ENCODE measurements around the gene SULT1C4. TPM values are rescaled to one million over a fixed set of nuclear protein-coding genes. Genes with fewer than 3 reads are reported as not detected.

SULT1C4 gene
- total and polyA plus RNA-seq, 2 of the 8 experiments (the other 6 are each of a cell fraction or from before 2014, with no cell fraction given): 1.5 to 2.1 TPM

- no peak overlapping the region for H3K27ac ChIP-seq (ENCODE audit: low read depth, low read length)
- H3K14ac ChIP-seq (ENCODE audit: insufficient read length): no peak overlapping the region
- no peak overlapping the region for H3K9ac ChIP-seq (replicated peaks in 1 of 4; ENCODE audit: extremely low read depth in 1 of 4, low read depth in 3 of 4, low read length in 3 of 4)
- no peaks in the 10 kb centered on the region for H3K79me1 ChIP-seq (ENCODE audit: low read depth, low read length)
- H4K91ac ChIP-seq (replicated peaks; ENCODE audit: insufficient read length, low read length): no peak overlapping the region
- ChIA-PET POLR2A (ENCODE audit: partially characterized antibody) (interaction anchor here (1.2 kb wide), 1 partner anchor 26 kb away, joined by 4 read pairs; no protein-coding TSS in a partner anchor), CTCF (ENCODE audit: partially characterized antibody) (interaction anchor here (1.4 to 1.5 kb wide), 2 partner anchors 34 to 215 kb away, joined by 3 to 4 read pairs; no protein-coding TSS in a partner anchor)
- H2BK20ac ChIP-seq (ENCODE audit: low read length): no peak overlapping the region
- no peak overlapping the region for H3K23ac ChIP-seq (ENCODE audit: insufficient read length)
- H3K27me3 ChIP-seq (replicated peaks in 1 of 4; ENCODE audit: control insufficient read depth in 3 of 4, extremely low read depth in 1 of 4, insufficient read depth in 3 of 4, low read length in 3 of 4): no peaks in the 10 kb centered on the region
- H2AFZ ChIP-seq (ENCODE audit: low read length): no peak overlapping the region
- no peak overlapping the region for H3K56ac ChIP-seq (replicated peaks; ENCODE audit: insufficient read length, low read depth, low read length)
- H2BK12ac ChIP-seq (ENCODE audit: low read depth, low read length): no peak overlapping the region
- no peaks in the 10 kb centered on the region for H3K23me2 ChIP-seq (ENCODE audit: low read depth, low read length)
- FAIRE-seq: no peak
- peaks cover 0 to 3% (median 0%) of the 10 kb centered on the region in 4 experiments; a peak in 2 of 7 replicates for H3K4me1 ChIP-seq (replicated peaks in 1 of 4; ENCODE audit: control insufficient read depth in 3 of 4, insufficient read depth in 4 of 4, low read length in 3 of 4)
- H3K79me2 ChIP-seq (ENCODE audit: control insufficient read depth in 1 of 2, insufficient read depth in 2 of 2, low read length in 2 of 2): no peaks in the 10 kb centered on the region
- no peak overlapping the region for H4K8ac ChIP-seq (ENCODE audit: extremely low read depth, insufficient read depth, low read length)
- H3K4me2 ChIP-seq (ENCODE audit: insufficient read depth in 1 of 2, low read depth in 2 of 2, low read length in 2 of 2): no peak overlapping the region
- WGBS, 2 experiments (ENCODE audit: extremely low coverage in 1 of 2, insufficient coverage in 1 of 2, insufficient read length in 1 of 2, insufficient replicate concordance in 2 of 2, low coverage in 1 of 2, low lambda C conversion rate in 2 of 2, missing lambda C conversion rate in 1 of 2): 94% methylated on average over 2 of the region's 2 CpGs; no CpG with 5 or more reads in 1 of the 2 experiments
- H3K9me3 ChIP-seq (ENCODE audit: insufficient read depth in 2 of 2, low read depth in 1 of 2, low read length in 1 of 2): no peaks in the 10 kb centered on the region
- no peak overlapping the region for H2BK15ac ChIP-seq (ENCODE audit: low read length)
- H3K36me3 ChIP-seq (ENCODE audit: control insufficient read depth in 2 of 4, insufficient read depth in 4 of 4, low read length in 3 of 4): no peaks in the 10 kb centered on the region
- no peak overlapping the region for H2BK5ac ChIP-seq (ENCODE audit: low read depth, low read length)
- no peak overlapping the region for H3K18ac ChIP-seq (ENCODE audit: extremely low read depth, low read length)
- H3K4ac ChIP-seq (replicated peaks; ENCODE audit: insufficient read length, low read depth, low read length): no peak overlapping the region
- no peak overlapping the region for H2AK5ac ChIP-seq (ENCODE audit: low read depth, low read length)
- no peak overlapping the region for H3K4me3 ChIP-seq (ENCODE audit: extremely low read depth in 1 of 4, insufficient read depth in 2 of 4, low read depth in 3 of 4, low read length in 4 of 4)
- H4K20me1 ChIP-seq (replicated peaks in 1 of 2; ENCODE audit: control insufficient read depth in 1 of 2, insufficient read depth in 2 of 2, low read length in 2 of 2): no peaks in the 10 kb centered on the region
- no peak overlapping the region for H4K5ac ChIP-seq (ENCODE audit: insufficient read length, low read depth, low read length)
- no peak for DNase-seq (ENCODE audit: low read depth in 1 of 2, low spot score in 2 of 2)
- H2BK120ac ChIP-seq (replicated peaks; ENCODE audit: low read depth, low read length): no peak overlapping the region
- TF ChIP-seq BCL11A (IDR thresholded peaks at IDR 0.05; ENCODE audit: low read depth in 2 of 2, low read length in 2 of 2): no peak
- TF ChIP-seq MAFK (IDR thresholded peaks at IDR 0.05; ENCODE audit: low read depth, low read length): no peak
- TF ChIP-seq TBP (IDR thresholded peaks at IDR 0.05; ENCODE audit: low read depth, low read length): no peak
- TF ChIP-seq CBX5 (IDR thresholded peaks at IDR 0.05; ENCODE audit: low read depth, low read length): no peak
- TF ChIP-seq KDM5A (IDR thresholded peaks at IDR 0.05; ENCODE audit: low read length): no peak
- TF ChIP-seq USF2 (IDR thresholded peaks at IDR 0.05; ENCODE audit: low read length): no peak
- no peak for TF ChIP-seq SIRT6 (IDR thresholded peaks at IDR 0.05; ENCODE audit: low read length)
- TF ChIP-seq SP4 (IDR thresholded peaks at IDR 0.05; ENCODE audit: low read length): no peak
- TF ChIP-seq EGR1 (IDR thresholded peaks at IDR 0.05; ENCODE audit: borderline replicate concordance, low read depth, low read length): no peak
- TF ChIP-seq NANOG (IDR thresholded peaks at IDR 0.05; ENCODE audit: insufficient read depth, low read depth, low read length, poor library complexity, severe bottlenecking): no peak
- no peak for TF ChIP-seq TAF1 (IDR thresholded peaks at IDR 0.05; ENCODE audit: low read depth, low read length)
- TF ChIP-seq, protein P1, sequence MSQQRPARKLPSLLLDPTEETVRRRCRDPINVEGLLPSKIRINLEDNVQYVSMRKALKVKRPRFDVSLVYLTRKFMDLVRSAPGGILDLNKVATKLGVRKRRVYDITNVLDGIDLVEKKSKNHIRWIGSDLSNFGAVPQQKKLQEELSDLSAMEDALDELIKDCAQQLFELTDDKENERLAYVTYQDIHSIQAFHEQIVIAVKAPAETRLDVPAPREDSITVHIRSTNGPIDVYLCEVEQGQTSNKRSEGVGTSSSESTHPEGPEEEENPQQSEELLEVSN (IDR thresholded peaks at IDR 0.05): no peak
- TF ChIP-seq KDM4A (IDR thresholded peaks at IDR 0.05; ENCODE audit: low read depth, low read length, severe bottlenecking): no peak
These were observed 7.7 kb upstream of the SULT1C4 start for GRCh38 chr2:108370080-108370479.

Data from H1 (cell line).